HTR-8/SVneo (cell line): ENCODE measurements around the gene RHBDL3.

Experiments used
- DNase-seq: peaks from one replicate; pipeline ENCODE4 v3.0.0; 2011; ENCODE audit warnings: low spot score, mixed read lengths; ENCODE audit not compliant: insufficient read length
- FAIRE-seq: peaks from 2 replicates; lab custom pipeline; 2011; peaks lifted over from hg19 to GRCh38; lab: Jason Lieb, UNC

RHBDL3 gene

DNA sequence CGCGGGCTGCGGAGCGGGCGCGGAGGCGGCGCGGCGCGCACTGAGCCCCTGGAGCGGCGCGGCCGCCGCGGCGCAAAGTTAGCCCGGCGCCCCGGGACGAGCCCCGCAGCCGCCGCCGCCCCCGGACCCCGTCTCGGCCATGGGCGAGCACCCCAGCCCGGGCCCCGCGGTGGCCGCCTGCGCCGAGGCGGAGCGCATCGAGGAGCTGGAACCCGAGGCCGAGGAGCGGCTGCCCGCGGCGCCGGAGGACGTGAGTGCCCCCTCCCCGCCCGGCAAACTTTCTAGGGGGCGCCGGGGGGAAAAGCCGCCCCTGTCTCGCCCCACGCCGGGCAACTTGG is 388 bp downstream of the RHBDL3 start:
- DNase-seq (no peak), FAIRE-seq (no peak)

DNA sequence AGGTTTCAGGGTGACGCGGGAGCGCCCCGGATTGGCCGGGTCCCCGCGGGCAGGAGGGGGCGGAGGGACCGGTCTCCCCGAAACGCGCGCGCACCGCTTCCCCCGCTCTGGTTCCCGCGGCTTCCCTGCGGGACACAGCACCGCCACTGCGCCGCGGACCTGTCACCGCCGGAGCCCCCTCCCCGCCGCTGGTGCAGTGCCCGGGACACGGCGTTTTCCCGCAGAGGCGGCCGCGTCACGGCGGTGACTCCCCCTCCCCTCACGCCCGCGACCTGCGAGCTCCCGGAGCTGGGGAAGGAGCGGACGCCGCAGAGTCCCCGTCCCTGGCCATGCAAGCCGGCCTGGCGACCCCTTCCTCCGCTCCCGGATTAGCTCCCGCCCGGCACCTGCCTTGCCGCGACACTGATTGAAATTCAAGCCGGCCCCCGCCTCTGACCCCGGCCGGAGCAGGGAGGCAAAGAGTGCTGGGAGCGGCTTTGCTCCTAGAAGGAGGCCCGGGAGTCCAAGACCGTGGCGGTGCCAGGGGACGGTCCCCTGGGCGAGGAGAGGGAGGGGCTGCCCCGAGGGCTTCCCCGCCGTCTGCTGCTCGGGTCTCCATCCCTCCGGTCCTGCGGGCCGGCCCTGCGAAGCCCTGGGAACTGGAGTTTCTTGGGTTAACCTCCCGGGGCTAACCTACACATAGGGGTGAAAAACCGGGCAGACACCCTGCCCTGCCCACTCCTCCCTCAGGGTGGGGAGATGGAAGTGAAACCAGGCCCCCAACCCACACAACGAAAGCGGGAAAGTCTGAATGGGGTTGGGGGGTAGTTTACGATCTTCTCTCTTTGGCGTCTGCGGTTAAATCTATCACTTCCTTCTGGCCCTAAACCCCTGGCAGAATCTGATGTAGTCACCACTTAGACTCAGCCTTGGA is 1.0 kb downstream of the RHBDL3 start:
- no peak for DNase-seq
- FAIRE-seq: no peak

DNA sequence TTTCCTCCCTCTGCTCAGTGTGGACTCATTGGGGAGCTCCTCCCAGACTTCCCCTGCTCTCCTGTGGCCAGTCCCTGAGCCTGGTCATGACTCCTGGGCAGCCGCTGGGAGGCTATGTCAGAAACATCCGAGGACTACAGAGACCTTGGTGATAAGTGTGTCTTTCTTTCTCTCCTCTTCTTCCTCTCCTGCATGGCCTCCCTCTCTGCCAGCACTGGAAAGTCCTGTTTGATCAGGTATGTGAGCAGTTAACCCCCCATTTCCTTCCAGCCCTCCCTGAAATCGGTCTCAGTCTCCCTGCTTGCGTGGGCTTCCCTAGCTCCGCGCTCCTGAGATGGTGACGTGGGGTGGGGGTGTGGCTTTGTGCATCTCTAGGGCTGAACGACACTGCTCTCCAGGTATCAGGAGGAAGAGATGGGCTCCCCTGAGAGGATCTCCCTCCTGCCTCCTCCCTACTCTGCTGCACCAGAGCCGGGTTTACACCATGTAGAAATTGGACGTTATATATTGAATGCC is 2.1 kb downstream of the RHBDL3 start:
- no peak for DNase-seq

GRCh38 chr17:32268734-32269288 is 3.2 kb downstream of the RHBDL3 start:
- no peak for FAIRE-seq

More for the DNA sequence above, 2.1 kb downstream of the RHBDL3 start:
- no peak for FAIRE-seq

DNA sequence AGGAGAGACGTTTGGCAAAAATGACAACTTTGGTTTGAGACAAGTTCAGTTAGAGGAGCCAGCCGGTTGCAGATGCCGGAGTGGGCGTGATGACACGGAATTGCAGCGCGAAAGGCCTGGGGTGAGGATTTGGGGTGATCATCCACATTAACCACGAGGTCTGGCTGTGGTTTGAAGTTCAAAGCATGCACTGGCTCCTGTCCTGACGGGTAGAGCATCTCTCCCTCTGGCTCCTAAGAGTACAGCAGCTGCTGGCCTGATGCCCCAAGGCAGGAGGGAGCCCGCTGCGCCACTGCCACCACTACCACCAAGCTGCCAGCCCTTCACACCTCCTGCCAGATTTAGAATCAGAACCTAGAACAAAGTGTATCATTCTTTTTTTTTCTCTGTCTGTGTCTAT is 3.7 kb downstream of the RHBDL3 start:
- DNase-seq (no peak), FAIRE-seq (no peak)

More at GRCh38 chr17:32268734-32269288, 3.2 kb downstream of the RHBDL3 start:
- no peak for DNase-seq

DNA sequence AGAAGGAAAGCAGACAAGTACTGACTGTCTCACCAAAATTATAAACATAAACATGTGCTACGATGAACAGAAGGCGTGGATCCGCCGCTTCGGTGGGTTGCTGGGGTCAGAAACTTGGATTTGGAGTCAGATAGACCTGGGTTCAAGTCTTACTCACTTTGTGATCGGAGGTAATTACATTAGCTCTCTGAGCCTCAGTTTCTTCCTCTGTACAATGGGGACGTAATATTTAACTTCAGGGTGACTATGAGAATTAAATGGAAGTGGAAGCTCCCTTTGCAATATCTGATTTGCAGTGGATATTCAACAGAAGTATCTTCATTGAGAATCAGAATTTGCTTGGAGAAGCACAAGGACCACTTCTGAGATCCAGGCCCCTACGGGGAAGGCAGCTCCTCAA is 6.2 kb downstream of the RHBDL3 start:
- DNase-seq: no peak
- no peak for FAIRE-seq

- FAIRE-seq: no peak
- no peak for DNase-seq
These were observed 8.5 kb downstream of the RHBDL3 start for GRCh38 chr17:32274101-32274500.

DNA sequence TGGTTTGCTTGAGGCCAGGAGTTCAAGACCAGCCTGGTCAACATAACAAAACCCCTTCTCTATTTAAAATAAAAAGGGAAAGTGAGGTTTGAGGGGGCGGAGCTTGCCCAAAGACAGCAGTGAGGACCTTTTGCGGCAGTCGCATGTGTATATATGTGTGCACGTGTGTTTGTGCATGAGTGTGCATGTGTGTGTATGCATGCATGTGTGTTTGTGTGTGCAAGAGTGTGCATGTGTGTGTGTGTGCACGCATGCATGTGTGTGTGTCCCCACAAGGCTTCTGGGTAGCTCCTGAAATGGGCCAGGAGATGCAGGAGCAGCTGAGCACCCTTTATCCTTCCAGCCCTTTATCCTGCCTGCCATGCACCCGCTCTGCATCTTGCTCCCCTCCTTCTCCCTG is 9.0 kb downstream of the RHBDL3 start:
- DNase-seq: no peak
- FAIRE-seq: no peak

DNA sequence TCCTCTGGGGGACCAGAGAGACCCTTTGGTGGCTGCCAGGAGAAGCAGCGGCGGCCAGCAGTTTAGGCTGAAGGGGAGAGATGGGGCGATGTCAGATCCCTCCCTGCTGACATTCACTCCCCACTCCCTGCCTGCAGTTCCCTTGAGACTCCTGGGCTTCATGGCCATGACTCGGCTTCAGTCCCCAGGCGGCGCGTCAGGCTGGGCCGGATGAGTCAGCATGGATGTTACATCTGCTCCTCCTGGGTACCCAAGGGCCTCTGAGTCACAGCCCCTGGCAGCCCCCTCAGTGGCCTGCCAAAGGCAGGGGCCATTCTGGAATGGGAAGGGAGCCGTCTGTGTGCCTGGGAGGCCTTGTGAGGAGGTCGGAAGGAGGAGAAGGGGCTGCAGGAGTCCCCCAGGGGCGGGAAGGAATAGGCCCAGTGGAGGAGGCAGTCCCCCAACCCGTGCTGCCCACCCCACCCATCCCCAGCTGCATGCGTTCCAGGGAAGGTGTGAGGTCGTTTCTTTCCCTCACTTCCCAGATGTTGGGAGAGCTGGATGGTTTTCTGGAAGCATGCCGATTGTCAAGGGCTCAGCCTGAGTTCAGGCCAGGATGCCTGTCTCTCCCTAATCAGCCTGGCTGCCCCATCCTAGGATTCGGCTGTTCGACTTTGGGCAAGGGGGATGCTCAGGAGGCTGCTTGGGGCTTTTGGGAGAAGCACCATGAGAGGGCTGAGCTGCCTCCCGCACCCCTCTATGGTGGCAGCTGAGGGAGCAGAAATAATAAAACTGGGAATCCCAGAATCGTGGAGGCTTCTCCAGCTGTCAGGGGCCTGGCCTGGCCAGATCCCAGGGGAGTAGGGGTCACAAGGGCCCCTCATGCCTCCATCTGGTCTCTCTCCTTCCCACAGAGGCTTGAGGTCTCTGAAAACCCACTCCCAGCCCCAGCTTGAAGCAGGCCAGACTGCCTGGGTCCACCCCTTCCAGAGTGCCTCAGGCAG is 9.7 kb downstream of the RHBDL3 start:
- DNase-seq: peak; percentile 95
- peak; percentile 93 for FAIRE-seq

GRCh38 chr17:32276171-32276601 is 10.6 kb downstream of the RHBDL3 start:
- DNase-seq: no peak
- no peak for FAIRE-seq

DNA sequence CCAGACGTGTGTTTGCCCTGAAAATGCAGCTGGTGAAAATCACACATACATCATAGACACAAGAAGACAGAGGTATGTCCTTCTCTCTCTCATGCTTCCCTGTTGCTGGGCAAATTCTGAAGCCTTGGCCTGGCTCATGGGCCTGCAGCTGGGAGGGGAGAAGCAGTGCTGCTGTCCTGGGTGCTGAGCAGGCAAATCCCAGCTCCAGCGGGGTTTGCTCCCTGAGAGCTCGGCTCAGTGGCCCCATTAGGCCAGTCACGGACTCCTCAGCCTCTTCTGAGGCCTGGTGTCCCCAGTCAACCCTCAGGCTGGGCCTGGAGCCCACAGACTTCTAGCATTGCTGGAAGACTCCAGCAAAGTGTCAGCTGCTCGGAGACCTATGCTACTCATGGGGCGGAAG is 11.7 kb downstream of the RHBDL3 start:
- DNase-seq (no peak), FAIRE-seq (peak; percentile 49)

DNA sequence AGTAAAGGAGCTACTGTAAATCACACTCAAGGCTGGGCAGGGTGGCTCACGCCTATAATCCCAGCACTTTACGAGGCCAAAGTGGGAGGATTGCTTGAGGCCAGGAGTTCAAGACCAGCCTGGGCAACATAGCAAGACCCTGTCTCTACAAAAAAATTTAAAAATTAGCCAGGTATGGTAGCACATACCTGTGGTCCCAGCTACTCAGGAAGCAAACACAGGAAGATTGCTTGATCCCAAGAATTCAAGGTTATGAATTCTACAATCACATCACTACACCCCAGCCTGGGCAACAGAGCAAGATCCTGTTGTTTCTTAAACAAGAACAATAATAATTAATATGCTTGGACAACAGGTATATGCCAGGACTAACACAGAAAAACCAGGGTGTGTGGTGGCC is 13.2 kb downstream of the RHBDL3 start:
- no peak for FAIRE-seq
- DNase-seq: no peak

GRCh38 chr17:32279891-32280716 is 14.5 kb downstream of the RHBDL3 start:
- no peak for FAIRE-seq
- DNase-seq: no peak

GRCh38 chr17:32281011-32281451 is 15.4 kb downstream of the RHBDL3 start:
- DNase-seq: no peak

GRCh38 chr17:32283745-32284201 is 18.1 kb downstream of the RHBDL3 start:
- DNase-seq (no peak), FAIRE-seq (peak; percentile 31)

More at GRCh38 chr17:32281011-32281451, 15.4 kb downstream of the RHBDL3 start:
- no peak for FAIRE-seq

DNA sequence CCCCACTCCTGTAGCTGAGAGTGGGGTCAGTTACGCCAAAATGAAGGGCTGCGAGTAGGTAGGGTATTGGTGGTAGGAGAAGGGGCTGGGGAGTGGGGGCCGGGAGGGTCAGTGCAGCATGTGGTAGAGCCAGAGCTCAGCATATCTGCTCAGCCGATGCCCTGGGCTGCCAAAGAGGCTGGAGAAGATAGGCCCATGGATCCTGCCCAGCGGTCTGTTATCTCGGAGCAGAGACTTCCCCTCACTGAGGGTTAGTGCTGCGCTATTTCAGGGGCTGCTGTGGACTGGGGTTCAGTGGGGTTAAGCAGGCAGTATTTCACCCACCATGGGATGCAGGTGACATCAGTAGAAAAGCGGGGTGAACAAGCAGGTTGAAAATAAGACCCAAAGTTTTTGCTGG is 19.7 kb downstream of the RHBDL3 start:
- DNase-seq (no peak), FAIRE-seq (no peak)

DNA sequence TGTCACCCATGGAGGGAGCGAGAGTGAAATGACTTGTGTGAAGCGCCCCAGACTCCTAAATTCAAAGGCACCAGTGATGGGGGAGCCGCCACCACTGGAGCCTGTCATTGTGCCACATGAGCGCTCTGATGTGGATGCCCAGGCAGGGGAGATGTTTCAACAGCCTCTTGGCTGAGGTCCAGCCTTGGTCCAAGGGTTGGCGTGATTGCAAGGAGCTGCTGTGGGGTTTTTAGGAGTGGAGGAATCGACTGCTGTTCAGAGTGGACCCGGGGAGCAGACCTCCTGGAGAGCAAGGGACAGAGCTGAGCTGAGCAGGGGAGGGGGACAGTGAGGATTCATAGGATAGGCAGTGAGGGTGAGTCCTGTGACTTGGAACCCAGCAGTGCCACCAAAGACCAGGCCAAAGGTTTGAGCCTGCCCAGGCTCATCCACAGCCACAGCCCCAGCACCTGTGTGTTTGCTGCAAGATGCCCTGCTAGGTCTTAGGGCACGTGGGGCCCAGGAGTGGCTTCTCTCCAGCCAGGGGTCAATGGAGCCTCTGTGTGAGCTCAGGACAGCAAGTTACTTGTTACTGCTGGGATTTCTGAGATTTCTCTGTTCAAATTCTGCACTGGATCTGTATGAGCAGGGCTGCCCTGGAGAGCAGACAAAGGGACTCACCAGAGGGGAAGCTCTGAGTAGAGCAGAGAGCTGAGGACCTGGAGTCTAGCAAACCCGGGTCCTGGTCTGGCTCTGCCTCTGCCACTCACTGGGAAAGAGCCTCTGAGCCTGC is 20.3 kb downstream of the RHBDL3 start:
- no peak for FAIRE-seq
- DNase-seq: no peak

GRCh38 chr17:32286518-32286900 is 20.9 kb downstream of the RHBDL3 start:
- no peak for FAIRE-seq
- no peak for DNase-seq
